ENCODE measurements around the gene GALNT16. TPM values are rescaled to one million over a fixed set of nuclear protein-coding genes. Genes with fewer than 3 reads are reported as not detected.
"Not testable (repeated sequence)": the region's sequence is repeated elsewhere in the genome, so short reads cannot be mapped to it uniquely, and the experiment has no call there.

Gene GALNT16
- polyA plus RNA-seq, 3 donors, result 4.5 to 7.0 (median 6.4) TPM

- DNase-seq (ENCODE audit: extremely low read depth in 1 of 11, low read depth in 9 of 11, low spot score in 4 of 11), result no peak
Observed at GRCh38 chr14:69374235-69374634, 114.3 kb downstream of the GALNT16 start.

GRCh38 chr14:69375182-69375581, 115.2 kb downstream of the GALNT16 start:
- DNase-seq (ENCODE audit: extremely low read depth in 1 of 11, low read depth in 9 of 11, low spot score in 4 of 11), result no peak

DNA sequence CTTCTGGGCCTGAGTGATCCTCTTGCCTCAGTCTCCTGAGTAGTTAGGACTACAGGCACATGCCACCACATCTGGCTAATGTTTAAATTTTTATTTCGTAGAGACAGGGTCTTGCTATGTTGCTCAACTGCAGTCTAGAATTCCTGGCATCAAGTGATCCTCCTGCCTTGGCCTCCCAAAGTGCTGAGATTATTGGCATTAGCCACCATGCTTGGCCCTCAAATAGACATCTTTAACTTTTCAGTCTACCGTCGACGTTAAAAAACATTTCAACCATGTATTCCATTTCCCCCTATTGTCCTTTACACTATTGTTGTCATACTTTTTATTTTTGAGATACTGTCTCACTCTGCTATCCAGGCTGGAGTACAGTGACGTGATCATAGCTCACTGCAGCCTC, 115.8 kb downstream of the GALNT16 start:
- no peak for DNase-seq (ENCODE audit: extremely low read depth in 1 of 11, low read depth in 9 of 11, low spot score in 4 of 11)

DNA sequence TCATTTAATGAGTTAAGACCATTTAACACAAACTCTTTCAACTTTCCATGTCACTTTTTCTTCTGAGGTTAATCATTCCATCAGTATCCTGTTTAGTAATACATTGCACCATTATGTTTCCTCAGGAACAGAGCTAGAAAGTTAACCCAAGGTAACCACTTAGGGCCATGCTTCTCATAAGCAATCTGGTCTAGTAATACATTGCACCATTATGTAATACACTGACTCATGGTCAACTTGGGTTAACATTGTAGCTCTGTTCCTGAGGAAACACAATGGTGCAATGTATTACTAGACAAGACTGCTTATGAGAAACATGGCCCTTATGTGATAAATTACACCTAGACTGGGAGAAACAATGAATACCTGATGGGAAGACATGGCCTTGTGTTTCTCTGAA, 116.5 kb downstream of the GALNT16 start:
- DNase-seq (ENCODE audit: extremely low read depth in 1 of 11, low read depth in 9 of 11, low spot score in 4 of 11), result no peak

DNA sequence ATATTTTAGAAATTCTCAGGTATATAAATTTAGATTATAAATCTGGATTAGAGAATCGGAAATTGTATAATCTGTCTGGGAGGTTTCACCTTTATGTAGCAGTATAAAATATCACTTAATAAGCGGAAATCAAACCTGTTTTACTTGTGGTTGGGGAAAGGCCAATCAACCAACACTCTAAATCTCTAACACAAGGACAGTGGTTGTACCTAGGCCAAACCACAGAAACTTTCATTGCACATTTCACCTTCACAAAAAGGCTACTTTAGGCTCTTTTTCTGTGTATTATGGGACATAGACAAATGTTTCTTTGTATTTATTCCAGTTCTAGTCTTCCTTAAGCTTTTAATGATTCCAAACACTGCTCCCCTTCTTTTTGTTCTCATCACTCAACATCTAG, 118.3 kb downstream of the GALNT16 start:
- no peak for DNase-seq (ENCODE audit: extremely low read depth in 1 of 11, low read depth in 9 of 11, low spot score in 4 of 11)

- no peak for DNase-seq (ENCODE audit: extremely low read depth in 1 of 11, low read depth in 9 of 11, low spot score in 4 of 11)
Observed at GRCh38 chr14:69387311-69387710, 127.4 kb downstream of the GALNT16 start.

DNA sequence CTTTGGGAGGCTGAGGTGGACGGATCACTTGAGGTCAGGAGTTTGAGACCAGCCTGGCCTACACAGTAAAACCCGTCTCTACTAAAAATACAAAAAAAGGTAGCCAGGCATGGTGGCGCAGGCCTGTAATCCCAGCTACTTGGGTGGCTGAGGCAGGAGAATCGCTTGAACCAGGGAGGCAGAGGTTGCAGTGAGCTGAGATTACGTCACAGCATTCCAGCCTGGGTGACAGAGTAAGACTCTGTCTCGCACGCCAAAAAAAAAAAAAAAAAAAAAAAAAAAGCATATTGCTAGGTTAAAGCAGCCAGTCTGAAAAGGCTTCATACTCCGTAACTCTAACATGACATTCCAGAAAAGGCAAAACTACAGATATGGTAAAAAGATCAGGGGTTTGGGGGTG, 131.4 kb downstream of the GALNT16 start:
- DNase-seq (ENCODE audit: extremely low read depth in 1 of 11, low read depth in 9 of 11, low spot score in 4 of 11), result not testable (repeated sequence)

- no peak for DNase-seq (ENCODE audit: extremely low read depth in 1 of 11, low read depth in 9 of 11, low spot score in 4 of 11)
Observed at GRCh38 chr14:69392481-69392880, 132.5 kb downstream of the GALNT16 start.

DNA sequence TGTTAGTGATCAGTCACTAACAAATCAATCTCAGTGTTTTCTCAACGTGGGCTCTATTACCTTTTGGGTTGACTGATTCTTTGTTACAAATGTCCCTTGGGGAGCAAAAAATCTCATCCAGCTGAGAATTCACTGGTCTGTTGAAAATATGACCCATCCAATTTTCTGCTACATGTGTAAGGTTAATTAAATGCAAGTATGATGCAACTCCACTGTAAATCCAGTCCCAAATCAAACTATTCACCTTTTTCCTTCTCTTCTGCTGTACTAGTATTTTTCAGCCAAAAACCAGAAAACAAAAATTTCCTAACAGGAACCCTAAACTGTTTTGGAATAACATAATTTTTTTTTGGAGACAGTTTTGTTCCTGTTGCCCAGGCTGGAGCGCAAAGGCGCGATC, 136.0 kb downstream of the GALNT16 start:
- no peak for DNase-seq (ENCODE audit: extremely low read depth in 1 of 11, low read depth in 9 of 11, low spot score in 4 of 11)

GRCh38 chr14:69398053-69398817, 138.3 kb downstream of the GALNT16 start, which contains the start of the genes ERH and SLC39A9:
ERH (minus strand) TSS chr14:69398299; CDS start chr14:69398233, 66 bp downstream.
SLC39A9 (plus strand) TSS chr14:69398692; CDS start chr14:69399370, 678 bp downstream.
- DNase-seq (ENCODE audit: extremely low read depth in 1 of 11, low read depth in 9 of 11, low spot score in 4 of 11), result peak; percentile 91 to 98 (median 97)

- no peak for DNase-seq (ENCODE audit: extremely low read depth in 1 of 11, low read depth in 9 of 11, low spot score in 4 of 11)
Observed at GRCh38 chr14:69398818-69399210, 138.9 kb downstream of the GALNT16 start.

- no peak for DNase-seq (ENCODE audit: extremely low read depth in 1 of 11, low read depth in 9 of 11, low spot score in 4 of 11)
Observed at GRCh38 chr14:69399750-69400149, 139.8 kb downstream of the GALNT16 start.

GRCh38 chr14:69400154-69400553, 140.2 kb downstream of the GALNT16 start:
- no peak for DNase-seq (ENCODE audit: extremely low read depth in 1 of 11, low read depth in 9 of 11, low spot score in 4 of 11)

GRCh38 chr14:69401841-69402240, 141.9 kb downstream of the GALNT16 start:
- DNase-seq (ENCODE audit: extremely low read depth in 1 of 11, low read depth in 9 of 11, low spot score in 4 of 11), result no peak

GRCh38 chr14:69404478-69404877, 144.5 kb downstream of the GALNT16 start:
- DNase-seq (ENCODE audit: extremely low read depth in 1 of 11, low read depth in 9 of 11, low spot score in 4 of 11), result no peak

GRCh38 chr14:69404883-69405282, 144.9 kb downstream of the GALNT16 start:
- DNase-seq (ENCODE audit: extremely low read depth in 1 of 11, low read depth in 9 of 11, low spot score in 4 of 11), result no peak

GRCh38 chr14:69405762-69406161, 145.8 kb downstream of the GALNT16 start:
- DNase-seq (ENCODE audit: extremely low read depth in 1 of 11, low read depth in 9 of 11, low spot score in 4 of 11), result no peak
